A549 (cell line): ENCODE results near the gene TSPAN15. TPM values are rescaled to one million over a fixed set of nuclear protein-coding genes. Genes with fewer than 3 reads are reported as not detected.
A peak's percentile ranks its signal among the peaks of the same experiment; 100 is the strongest.

Experiments
- ATAC-seq, 2 experiments: fragments of 200-7000 bp in 1 of 2; fragments of >200 bp in 1 of 2; cut with Nextera tagmentation in 1 of 2; cut with Tn5 transposase in 1 of 2; 3 replicates each; pipeline versions ENCODE4 v1.8.0 to v1.9.1; 2018 to 2020; ENCODE audit warnings: mild to moderate bottlenecking in 1 of 2, moderate library complexity in 1 of 2
- CTCF ChIA-PET: fragments of 300-600 bp; sonication (Branson Sonifier 250); formaldehyde crosslinking; extraction: SDS; loops from one replicate; lab custom pipeline; 2021; ENCODE audit warnings: antibody characterized with exemption, inconsistent platforms; lab: Yijun Ruan, JAX
- POLR2A ChIA-PET: fragments of 350-600 bp; formaldehyde crosslinking; extraction: SDS; loops from one replicate; lab custom pipeline; 2021; ENCODE audit warnings: antibody characterized with exemption, inconsistent platforms; lab: Yijun Ruan, JAX
- DNase-seq, 2 experiments: peaks; one replicate each; pipeline versions ENCODE4 v3.0.0 to v3.0.0-alpha.2; 2011 to 2016; ENCODE audit warnings: low read depth in 1 of 2, low spot score in 1 of 2
- FAIRE-seq: peaks from 2 replicates; lab custom pipeline; 2011; peaks lifted over from hg19 to GRCh38; lab: Jason Lieb, UNC
- H3K27ac ChIP-seq, 2 experiments: fragments of >200 bp; sonication (Bioruptor Twin); formaldehyde crosslinking; 3 replicates each; pipeline ENCODE4 v1.5.1; 2016 to 2017
- H3K4me1 ChIP-seq: fragments of >200 bp; sonication (Bioruptor Twin); formaldehyde crosslinking; 3 replicates; pipeline ENCODE4 v1.6.1; 2016
- H3K4me2 ChIP-seq: fragments of >200 bp; sonication (Bioruptor Twin); formaldehyde crosslinking; 3 replicates; pipeline ENCODE4 v1.6.1; 2016
- H3K4me3 ChIP-seq: fragments of >200 bp; sonication (Bioruptor Twin); formaldehyde crosslinking; 3 replicates; pipeline ENCODE4 v1.5.1; 2016
- H3K9me3 ChIP-seq: fragments of >200 bp; sonication (Bioruptor Twin); formaldehyde crosslinking; 3 replicates; pipeline ENCODE4 v1.6.1; 2016
- CBX2 ChIP-seq: fragments of 200-600 bp; sonication (generic); IDR thresholded peaks from 2 replicates; pipeline ENCODE4 v1.6.1; 2016; ENCODE audit warnings: low read depth, mild to moderate bottlenecking, borderline replicate concordance
- CHD2 ChIP-seq: fragments of 150-350 bp; IDR thresholded peaks from 2 replicates; pipeline ENCODE4 v1.6.1; 2014; ENCODE audit warnings: low read length; ENCODE audit not compliant: partially characterized antibody
- CTCF ChIP-seq: fragments of >200 bp; sonication (Bioruptor Twin); formaldehyde crosslinking; IDR thresholded peaks from 3 replicates; pipeline ENCODE4 v1.5.1; 2016
- EHF ChIP-seq: fragments of 250-450 bp; sonication (Bioruptor Pico); IDR thresholded peaks from 2 replicates; pipeline ENCODE4 v1.5.0; 2020; ENCODE audit warnings: mild to moderate bottlenecking
- FOSL2 ChIP-seq, 2 experiments: fragments of 450-650 bp in 1 of 2; fragments of >200 bp in 1 of 2; sonication (Bioruptor Twin) in 1 of 2; formaldehyde crosslinking; IDR thresholded peaks; 2 replicates each; pipeline versions ENCODE4 v1.5.0 to v1.6.1; 2016 to 2020; ENCODE audit warnings: mild to moderate bottlenecking in 1 of 2, moderate library complexity in 1 of 2
- FOXS1 ChIP-seq: fragments of 250-450 bp; sonication (Bioruptor Pico); IDR thresholded peaks from 2 replicates; pipeline ENCODE4 v1.5.0; 2020; ENCODE audit warnings: mild to moderate bottlenecking, moderate library complexity
- HMGXB4 ChIP-seq: fragments of 250-450 bp; sonication (Bioruptor Pico); IDR thresholded peaks from 2 replicates; pipeline ENCODE4 v1.5.0; 2021; ENCODE audit warnings: mild to moderate bottlenecking, moderate library complexity, borderline replicate concordance
- JUN ChIP-seq, 2 experiments: fragments of >200 bp; sonication (Bioruptor Twin); formaldehyde crosslinking; IDR thresholded peaks; 2 replicates in 1 of 2; 3 replicates in 1 of 2; pipeline ENCODE4 v1.6.1; 2016 to 2017
- JUNB ChIP-seq: fragments of >200 bp; sonication (Bioruptor Twin); formaldehyde crosslinking; IDR thresholded peaks from 2 replicates; pipeline ENCODE4 v1.6.1; 2016
- KDM5A ChIP-seq: fragments of 200-600 bp; sonication (generic); IDR thresholded peaks from 2 replicates; pipeline ENCODE4 v1.6.1; 2016; ENCODE audit warnings: antibody characterized with exemption, mild to moderate bottlenecking
- MAZ ChIP-seq: fragments of 150-350 bp; IDR thresholded peaks from 2 replicates; pipeline ENCODE4 v1.6.1; 2014; ENCODE audit warnings: antibody characterized with exemption, low read depth, low read length, borderline replicate concordance
- NPAS2 ChIP-seq: fragments of 250-450 bp; sonication (Bioruptor Pico); IDR thresholded peaks from 2 replicates; pipeline ENCODE4 v1.8.0; 2022; ENCODE audit warnings: mild to moderate bottlenecking, moderate library complexity, borderline replicate concordance
- PBX3 ChIP-seq: IDR thresholded peaks from 2 replicates; pipeline ENCODE4 v1.6.1; 2012
- RARB ChIP-seq: fragments of 250-450 bp; sonication (Bioruptor Pico); IDR thresholded peaks from 2 replicates; pipeline ENCODE4 v1.8.0; 2021; ENCODE audit warnings: mild to moderate bottlenecking, moderate library complexity
- REST ChIP-seq: fragments of 200-600 bp; sonication (generic); IDR thresholded peaks from 2 replicates; pipeline ENCODE4 v1.6.1; 2016; ENCODE audit warnings: antibody characterized with exemption, mild to moderate bottlenecking, moderate library complexity
- RNF2 ChIP-seq: fragments of 200-600 bp; sonication (generic); IDR thresholded peaks from 2 replicates; pipeline ENCODE4 v1.6.1; 2016; ENCODE audit warnings: low read depth, mild to moderate bottlenecking, antibody characterized with exemption, moderate library complexity, borderline replicate concordance
- SMC3 ChIP-seq: fragments of >200 bp; sonication (Bioruptor Twin); formaldehyde crosslinking; IDR thresholded peaks from 3 replicates; pipeline ENCODE4 v1.6.1; 2018; ENCODE audit warnings: inconsistent platforms
- USF2 ChIP-seq: fragments of 450-650 bp; IDR thresholded peaks from 2 replicates; pipeline ENCODE4 v1.6.1; 2014; ENCODE audit warnings: antibody characterized with exemption
- ZC3H11A ChIP-seq: fragments of 450-650 bp; IDR thresholded peaks from 2 replicates; pipeline ENCODE4 v1.6.1; 2014; ENCODE audit warnings: antibody characterized with exemption, mild to moderate bottlenecking
- ZFP36 ChIP-seq: fragments of 450-650 bp; IDR thresholded peaks from 2 replicates; pipeline ENCODE4 v1.6.1; 2014; ENCODE audit warnings: borderline replicate concordance; ENCODE audit not compliant: partially characterized antibody
- ZNF302 ChIP-seq: fragments of 250-450 bp; sonication (Bioruptor Pico); IDR thresholded peaks from 2 replicates; pipeline ENCODE4 v1.9.0; 2021; ENCODE audit warnings: inconsistent platforms, mild to moderate bottlenecking, moderate library complexity
- WGBS: methylation state at CpG from one replicate; pipeline ENCODE4 v1.1.6; 2017; ENCODE audit errors: missing lambda C conversion rate; 5-methylcytosine and 5-hydroxymethylcytosine counted together
- polyA plus RNA-seq, 4 experiments: library from polyadenylated mRNA; depleted of rRNA in 3 of 4; stranded (reverse); fragments of >200 nt; fragmentation: RNase III in 1 of 4; extraction: RNeasy Plus Mini Kit Qiagen cat#74134 plus additional on column Dnase treatment in 1 of 4; gene quantifications; 2 replicates in 3 of 4; 3 replicates in 1 of 4; pipeline ENCODE4 v1.2.3, GENCODE V29; 2011 to 2017

The TSPAN15 gene
- polyA plus RNA-seq, 2 of the 4 experiments (the other 2 are of a cell fraction) = 49.3 to 89.6 TPM

GRCh38 chr10:69465457-69466157 is 14.3 kb downstream of the TSPAN15 start:
- FAIRE-seq = no peak
- peak overlapping the region; percentile 46; the same call in 2 of the 3 replicates for H3K4me2 ChIP-seq
- H3K9me3 ChIP-seq = no peaks in the 10 kb centered on the region
- no peak for TF ChIP-seq NPAS2 (CRISPR knock-in tag)
- no peak for TF ChIP-seq REST
- TF ChIP-seq FOXS1 = no peak
- TF ChIP-seq FOSL2 (IDR thresholded peaks at IDR 0.05) = no peak
- TF ChIP-seq FOSL2 (CRISPR knock-in tag; IDR thresholded peaks at IDR 0.05) = no peak
- no peak for TF ChIP-seq KDM5A
- no peak for TF ChIP-seq JUNB
- no peak for TF ChIP-seq EHF (CRISPR knock-in tag)
- TF ChIP-seq PBX3 = no peak
- no peak for TF ChIP-seq CBX2
- TF ChIP-seq HMGXB4 (CRISPR knock-in tag) = no peak
- CTCF ChIA-PET = interaction anchor here (1.1 to 1.8 kb wide), 5 partner anchors 10 to 173 kb away, joined by 3 to 7 read pairs (median 3); no protein-coding TSS in a partner anchor
- peak overlapping the region; percentile 52 to 68; a peak in 5 of 6 replicates for H3K27ac ChIP-seq
- no peak for ATAC-seq
- POLR2A ChIA-PET = interaction anchor here (0.7 kb wide), 1 partner anchor 9 kb away, joined by 4 read pairs; no protein-coding TSS in a partner anchor
- H3K4me1 ChIP-seq = peaks cover 66% of the 10 kb centered on the region
- no peak overlapping the region for H3K4me3 ChIP-seq
- DNase-seq = no peak
- 89% methylated on average over 9 of the region's 9 CpGs for WGBS

- ChIA-PET POLR2A (interaction anchor here (0.7 kb wide), 1 partner anchor 8 kb away, joined by 4 read pairs; no protein-coding TSS in a partner anchor), CTCF (interaction anchor here (0.6 to 1.8 kb wide), 6 partner anchors 8 to 173 kb away, joined by 3 to 7 read pairs (median 3); no protein-coding TSS in a partner anchor)
- FAIRE-seq = no peak
- Histone ChIP-seq H3K4me3 (no peak overlapping the region), H3K27ac (peak overlapping the region in 1 of 2 experiments; percentile 42; a peak in 1 of 6 replicates), H3K4me2 (no peak overlapping the region), H3K9me3 (no peaks in the 10 kb centered on the region), H3K4me1 (peaks cover 68% of the 10 kb centered on the region)
- WGBS = 83% methylated on average over 5 of the region's 5 CpGs
- DNase-seq = no peak
- ATAC-seq = no peak
- TF ChIP-seq SMC3 (no peak), JUN (IDR thresholded peaks at IDR 0.05) (no peak), HMGXB4 (CRISPR knock-in tag) (no peak), ZNF302 (no peak), RARB (CRISPR knock-in tag) (no peak), EHF (CRISPR knock-in tag) (no peak), CHD2 (no peak), USF2 (no peak), CTCF (no peak), RNF2 (no peak), MAZ (no peak), ZC3H11A (no peak), ZFP36 (no peak)
These were observed 14.9 kb downstream of the TSPAN15 start for GRCh38 chr10:69466158-69466490.
